ENCODE measurements around the gene CREB3L1.

CREB3L1 gene

GRCh38 chr11:46338988-46339666 is 61.7 kb downstream of the CREB3L1 start:
- DNase-seq (ENCODE audit: insufficient read length, low spot score) (no peak), FAIRE-seq (no peak)

- no peak for DNase-seq (ENCODE audit: insufficient read length, low spot score)
- FAIRE-seq, result no peak
Observed at GRCh38 chr11:46339816-46340215, 62.4 kb downstream of the CREB3L1 start.

- DNase-seq (ENCODE audit: insufficient read length, low spot score), result no peak
- FAIRE-seq, result no peak
Observed at GRCh38 chr11:46341454-46341853, 64.0 kb downstream of the CREB3L1 start.

- no peak for FAIRE-seq
- no peak for DNase-seq (ENCODE audit: insufficient read length, low spot score)
Observed at GRCh38 chr11:46342239-46342638, 64.8 kb downstream of the CREB3L1 start.

GRCh38 chr11:46343520-46343919 is 66.1 kb downstream of the CREB3L1 start:
- FAIRE-seq (no peak), DNase-seq (ENCODE audit: insufficient read length, low spot score) (no peak)

GRCh38 chr11:46345131-46345597 is 67.7 kb downstream of the CREB3L1 start:
- DNase-seq (ENCODE audit: insufficient read length, low spot score) (no peak), FAIRE-seq (no peak)

- FAIRE-seq (no peak), DNase-seq (ENCODE audit: insufficient read length, low spot score) (no peak)
Observed at GRCh38 chr11:46345881-46346484, 68.5 kb downstream of the CREB3L1 start.

- DNase-seq (ENCODE audit: insufficient read length, low spot score), result peak; percentile 95
- peak; percentile 64 for FAIRE-seq
Observed at GRCh38 chr11:46346886-46347636, 69.6 kb downstream of the CREB3L1 start, which contains the start of gene DGKZ. TSS of gene DGKZ (plus strand) at chr11:46347463. CDS start at chr11:46347660, 197 bp downstream.

GRCh38 chr11:46347637-46348311 is 70.3 kb downstream of the CREB3L1 start:
- FAIRE-seq (no peak), DNase-seq (ENCODE audit: insufficient read length, low spot score) (no peak)

GRCh38 chr11:46348566-46349401 is 71.3 kb downstream of the CREB3L1 start:
- peak; percentile 80 for FAIRE-seq
- DNase-seq (ENCODE audit: insufficient read length, low spot score), result peak; percentile 57

- no peak for FAIRE-seq
- no peak for DNase-seq (ENCODE audit: insufficient read length, low spot score)
Observed at GRCh38 chr11:46350695-46351094, 73.2 kb downstream of the CREB3L1 start.

- no peak for DNase-seq (ENCODE audit: insufficient read length, low spot score)
- no peak for FAIRE-seq
Observed at GRCh38 chr11:46351148-46351547, 73.7 kb downstream of the CREB3L1 start.

GRCh38 chr11:46351606-46352005 is 74.1 kb downstream of the CREB3L1 start:
- no peak for FAIRE-seq
- no peak for DNase-seq (ENCODE audit: insufficient read length, low spot score)

GRCh38 chr11:46352063-46352841 is 74.8 kb downstream of the CREB3L1 start:
- FAIRE-seq, result no peak
- DNase-seq (ENCODE audit: insufficient read length, low spot score), result no peak

GRCh38 chr11:46353698-46354097 is 76.2 kb downstream of the CREB3L1 start:
- FAIRE-seq (no peak), DNase-seq (ENCODE audit: insufficient read length, low spot score) (no peak)

GRCh38 chr11:46356924-46357482 is 79.5 kb downstream of the CREB3L1 start:
- DNase-seq (ENCODE audit: insufficient read length, low spot score) (no peak), FAIRE-seq (no peak)

GRCh38 chr11:46357483-46357936 is 80.0 kb downstream of the CREB3L1 start:
- FAIRE-seq (no peak), DNase-seq (ENCODE audit: insufficient read length, low spot score) (no peak)

- FAIRE-seq, result no peak
- DNase-seq (ENCODE audit: insufficient read length, low spot score), result no peak
Observed at GRCh38 chr11:46359953-46360352, 82.5 kb downstream of the CREB3L1 start.

- FAIRE-seq (no peak), DNase-seq (ENCODE audit: insufficient read length, low spot score) (no peak)
Observed at GRCh38 chr11:46360878-46361277, 83.4 kb downstream of the CREB3L1 start.

Measured in GM19239 (cell line).